ENCODE data around the gene PAGE2.
"Not testable (repeated sequence)": the region's sequence is repeated elsewhere in the genome, so short reads cannot be mapped to it uniquely, and the experiment has no call there.

Gene PAGE2

GRCh38 chrX:55123900-55124299, 35.1 kb downstream of the PAGE2 start:
- no peak for DNase-seq (ENCODE audit: low read depth)

GRCh38 chrX:55127692-55128091, 38.9 kb downstream of the PAGE2 start:
- DNase-seq (ENCODE audit: low read depth) = no peak

GRCh38 chrX:55129361-55129760, 40.5 kb downstream of the PAGE2 start:
- no peak for DNase-seq (ENCODE audit: low read depth)

GRCh38 chrX:55130481-55130880, 41.7 kb downstream of the PAGE2 start:
- no peak for DNase-seq (ENCODE audit: low read depth)

- DNase-seq (ENCODE audit: low read depth) = no peak
Measured at GRCh38 chrX:55132416-55132815, 43.6 kb downstream of the PAGE2 start.

GRCh38 chrX:55135171-55135570, 46.4 kb downstream of the PAGE2 start:
- peak; percentile 2 for DNase-seq (ENCODE audit: low read depth)

- DNase-seq (ENCODE audit: low read depth) = not testable (repeated sequence)
Measured at GRCh38 chrX:55140800-55141199, 52.0 kb downstream of the PAGE2 start.

Measured in GM04503 (cell line).